ENCODE data around the gene CDSN.

DNA sequence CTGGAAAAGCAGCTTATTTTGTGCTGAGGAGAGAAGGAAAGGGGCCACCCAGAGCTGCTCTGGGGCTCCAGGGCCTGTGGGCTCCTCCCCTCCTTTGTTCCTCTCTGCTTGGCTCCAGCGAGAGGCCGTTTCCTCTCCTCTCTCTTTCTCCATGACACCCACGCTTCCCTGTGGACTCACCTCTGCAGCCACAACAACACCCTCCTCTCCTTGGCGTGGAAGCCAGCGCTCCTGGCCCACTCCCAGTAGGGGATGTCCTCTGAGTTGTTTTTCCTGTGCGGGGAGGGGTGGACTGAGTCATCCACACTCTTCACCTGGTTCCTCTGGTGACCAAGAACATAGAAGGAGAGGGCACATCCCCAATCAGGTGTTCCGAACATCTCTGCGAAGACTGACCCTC is 4.9 kb upstream of the CDSN start:
- TF ChIP-seq, protein P1, sequence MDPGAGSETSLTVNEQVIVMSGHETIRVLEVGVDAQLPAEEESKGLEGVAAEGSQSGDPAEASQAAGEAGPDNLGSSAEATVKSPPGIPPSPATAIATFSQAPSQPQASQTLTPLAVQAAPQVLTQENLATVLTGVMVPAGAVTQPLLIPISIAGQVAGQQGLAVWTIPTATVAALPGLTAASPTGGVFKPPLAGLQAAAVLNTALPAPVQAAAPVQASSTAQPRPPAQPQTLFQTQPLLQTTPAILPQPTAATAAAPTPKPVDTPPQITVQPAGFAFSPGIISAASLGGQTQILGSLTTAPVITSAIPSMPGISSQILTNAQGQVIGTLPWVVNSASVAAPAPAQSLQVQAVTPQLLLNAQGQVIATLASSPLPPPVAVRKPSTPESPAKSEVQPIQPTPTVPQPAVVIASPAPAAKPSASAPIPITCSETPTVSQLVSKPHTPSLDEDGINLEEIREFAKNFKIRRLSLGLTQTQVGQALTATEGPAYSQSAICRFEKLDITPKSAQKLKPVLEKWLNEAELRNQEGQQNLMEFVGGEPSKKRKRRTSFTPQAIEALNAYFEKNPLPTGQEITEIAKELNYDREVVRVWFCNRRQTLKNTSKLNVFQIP (CRISPR knock-in tag; IDR thresholded peaks at IDR 0.05; ENCODE audit: borderline replicate concordance, low read depth) = no peak
- no peak for TF ChIP-seq ESRRG (CRISPR knock-in tag; IDR thresholded peaks at IDR 0.05)
- TF ChIP-seq, protein P2, sequence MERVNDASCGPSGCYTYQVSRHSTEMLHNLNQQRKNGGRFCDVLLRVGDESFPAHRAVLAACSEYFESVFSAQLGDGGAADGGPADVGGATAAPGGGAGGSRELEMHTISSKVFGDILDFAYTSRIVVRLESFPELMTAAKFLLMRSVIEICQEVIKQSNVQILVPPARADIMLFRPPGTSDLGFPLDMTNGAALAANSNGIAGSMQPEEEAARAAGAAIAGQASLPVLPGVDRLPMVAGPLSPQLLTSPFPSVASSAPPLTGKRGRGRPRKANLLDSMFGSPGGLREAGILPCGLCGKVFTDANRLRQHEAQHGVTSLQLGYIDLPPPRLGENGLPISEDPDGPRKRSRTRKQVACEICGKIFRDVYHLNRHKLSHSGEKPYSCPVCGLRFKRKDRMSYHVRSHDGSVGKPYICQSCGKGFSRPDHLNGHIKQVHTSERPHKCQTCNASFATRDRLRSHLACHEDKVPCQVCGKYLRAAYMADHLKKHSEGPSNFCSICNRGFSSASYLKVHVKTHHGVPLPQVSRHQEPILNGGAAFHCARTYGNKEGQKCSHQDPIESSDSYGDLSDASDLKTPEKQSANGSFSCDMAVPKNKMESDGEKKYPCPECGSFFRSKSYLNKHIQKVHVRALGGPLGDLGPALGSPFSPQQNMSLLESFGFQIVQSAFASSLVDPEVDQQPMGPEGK (CRISPR knock-in tag; IDR thresholded peaks at IDR 0.05; ENCODE audit: borderline replicate concordance) = no peak
- no peak for TF ChIP-seq ZFP3 (CRISPR knock-in tag; IDR thresholded peaks at IDR 0.05)
- TF ChIP-seq ZNF8 (CRISPR knock-in tag; IDR thresholded peaks at IDR 0.05) = no peak
- TF ChIP-seq, protein P3, sequence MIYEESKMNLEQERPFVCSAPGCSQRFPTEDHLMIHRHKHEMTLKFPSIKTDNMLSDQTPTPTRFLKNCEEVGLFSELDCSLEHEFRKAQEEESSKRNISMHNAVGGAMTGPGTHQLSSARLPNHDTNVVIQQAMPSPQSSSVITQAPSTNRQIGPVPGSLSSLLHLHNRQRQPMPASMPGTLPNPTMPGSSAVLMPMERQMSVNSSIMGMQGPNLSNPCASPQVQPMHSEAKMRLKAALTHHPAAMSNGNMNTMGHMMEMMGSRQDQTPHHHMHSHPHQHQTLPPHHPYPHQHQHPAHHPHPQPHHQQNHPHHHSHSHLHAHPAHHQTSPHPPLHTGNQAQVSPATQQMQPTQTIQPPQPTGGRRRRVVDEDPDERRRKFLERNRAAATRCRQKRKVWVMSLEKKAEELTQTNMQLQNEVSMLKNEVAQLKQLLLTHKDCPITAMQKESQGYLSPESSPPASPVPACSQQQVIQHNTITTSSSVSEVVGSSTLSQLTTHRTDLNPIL (CRISPR knock-in tag; IDR thresholded peaks at IDR 0.05; ENCODE audit: low read depth) = no peak
- no peak for TF ChIP-seq TOX (CRISPR knock-in tag; IDR thresholded peaks at IDR 0.05; ENCODE audit: borderline replicate concordance)
- no peak for TF ChIP-seq ZFP30 (CRISPR knock-in tag; IDR thresholded peaks at IDR 0.05)
- TF ChIP-seq, protein P4, sequence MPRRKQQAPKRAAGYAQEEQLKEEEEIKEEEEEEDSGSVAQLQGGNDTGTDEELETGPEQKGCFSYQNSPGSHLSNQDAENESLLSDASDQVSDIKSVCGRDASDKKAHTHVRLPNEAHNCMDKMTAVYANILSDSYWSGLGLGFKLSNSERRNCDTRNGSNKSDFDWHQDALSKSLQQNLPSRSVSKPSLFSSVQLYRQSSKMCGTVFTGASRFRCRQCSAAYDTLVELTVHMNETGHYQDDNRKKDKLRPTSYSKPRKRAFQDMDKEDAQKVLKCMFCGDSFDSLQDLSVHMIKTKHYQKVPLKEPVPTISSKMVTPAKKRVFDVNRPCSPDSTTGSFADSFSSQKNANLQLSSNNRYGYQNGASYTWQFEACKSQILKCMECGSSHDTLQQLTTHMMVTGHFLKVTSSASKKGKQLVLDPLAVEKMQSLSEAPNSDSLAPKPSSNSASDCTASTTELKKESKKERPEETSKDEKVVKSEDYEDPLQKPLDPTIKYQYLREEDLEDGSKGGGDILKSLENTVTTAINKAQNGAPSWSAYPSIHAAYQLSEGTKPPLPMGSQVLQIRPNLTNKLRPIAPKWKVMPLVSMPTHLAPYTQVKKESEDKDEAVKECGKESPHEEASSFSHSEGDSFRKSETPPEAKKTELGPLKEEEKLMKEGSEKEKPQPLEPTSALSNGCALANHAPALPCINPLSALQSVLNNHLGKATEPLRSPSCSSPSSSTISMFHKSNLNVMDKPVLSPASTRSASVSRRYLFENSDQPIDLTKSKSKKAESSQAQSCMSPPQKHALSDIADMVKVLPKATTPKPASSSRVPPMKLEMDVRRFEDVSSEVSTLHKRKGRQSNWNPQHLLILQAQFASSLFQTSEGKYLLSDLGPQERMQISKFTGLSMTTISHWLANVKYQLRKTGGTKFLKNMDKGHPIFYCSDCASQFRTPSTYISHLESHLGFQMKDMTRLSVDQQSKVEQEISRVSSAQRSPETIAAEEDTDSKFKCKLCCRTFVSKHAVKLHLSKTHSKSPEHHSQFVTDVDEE (CRISPR knock-in tag; IDR thresholded peaks at IDR 0.05) = no peak
- no peak for TF ChIP-seq RARB (CRISPR knock-in tag; IDR thresholded peaks at IDR 0.05)
- no peak for TF ChIP-seq ZNF565 (CRISPR knock-in tag; conservative IDR thresholded peaks at IDR 0.05; ENCODE audit: low read depth)
